NCI-H524 (cell line): ENCODE data around the gene CIBAR2.
A peak's percentile ranks its signal among the peaks of the same experiment; 100 is the strongest.

Experiments used
- DNase-seq, 2 experiments: peaks; one replicate each; lab custom pipeline; 2025; lab: John Stamatoyannopoulos, UW

CIBAR2 gene

DNA sequence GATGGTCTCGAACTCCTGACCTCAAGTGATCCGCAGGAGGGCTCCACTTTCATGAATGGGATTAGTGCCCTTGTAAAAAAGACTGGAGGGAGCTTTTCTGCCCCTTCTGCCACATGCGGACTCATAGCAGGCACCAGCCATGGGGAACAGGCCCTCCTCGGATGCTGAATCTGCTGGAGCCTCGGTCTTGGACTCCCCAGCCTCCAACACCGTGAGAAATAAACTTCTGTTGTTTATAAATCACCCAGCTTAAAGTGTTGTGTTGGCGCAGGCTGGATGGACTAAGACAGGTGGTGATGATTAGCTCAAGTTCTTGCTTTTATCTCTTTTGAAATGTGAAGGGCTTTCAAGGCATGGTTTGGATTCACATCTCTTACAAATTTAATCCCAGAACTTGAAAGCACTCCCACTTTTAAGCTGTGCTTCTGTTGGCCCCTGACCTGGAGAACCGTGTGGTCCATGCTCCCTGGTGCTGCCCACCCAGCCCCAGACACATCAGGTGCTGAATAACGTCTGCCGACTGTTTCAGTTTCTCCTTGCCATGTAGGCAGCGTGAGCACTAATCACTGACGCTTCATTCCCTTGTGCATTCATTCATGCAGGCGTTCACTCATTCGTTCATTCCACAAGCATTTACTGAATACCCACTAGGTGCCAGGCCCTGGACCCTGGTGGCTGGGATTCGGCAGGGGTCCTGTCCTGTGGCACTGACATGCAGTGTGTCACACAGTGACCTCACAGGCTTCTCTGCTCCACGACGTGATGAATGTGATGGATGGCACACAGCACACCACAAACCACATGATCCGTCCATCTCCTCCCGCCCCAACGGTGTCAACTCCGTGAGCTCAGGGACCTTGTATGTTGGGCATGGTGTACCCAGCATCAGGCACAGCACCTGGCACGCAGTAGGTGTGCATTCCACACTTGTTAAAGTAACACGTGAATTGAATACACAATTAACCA is 8.9 kb downstream of the CIBAR2 start:
- DNase-seq = peak; percentile 89 to 93

DNA sequence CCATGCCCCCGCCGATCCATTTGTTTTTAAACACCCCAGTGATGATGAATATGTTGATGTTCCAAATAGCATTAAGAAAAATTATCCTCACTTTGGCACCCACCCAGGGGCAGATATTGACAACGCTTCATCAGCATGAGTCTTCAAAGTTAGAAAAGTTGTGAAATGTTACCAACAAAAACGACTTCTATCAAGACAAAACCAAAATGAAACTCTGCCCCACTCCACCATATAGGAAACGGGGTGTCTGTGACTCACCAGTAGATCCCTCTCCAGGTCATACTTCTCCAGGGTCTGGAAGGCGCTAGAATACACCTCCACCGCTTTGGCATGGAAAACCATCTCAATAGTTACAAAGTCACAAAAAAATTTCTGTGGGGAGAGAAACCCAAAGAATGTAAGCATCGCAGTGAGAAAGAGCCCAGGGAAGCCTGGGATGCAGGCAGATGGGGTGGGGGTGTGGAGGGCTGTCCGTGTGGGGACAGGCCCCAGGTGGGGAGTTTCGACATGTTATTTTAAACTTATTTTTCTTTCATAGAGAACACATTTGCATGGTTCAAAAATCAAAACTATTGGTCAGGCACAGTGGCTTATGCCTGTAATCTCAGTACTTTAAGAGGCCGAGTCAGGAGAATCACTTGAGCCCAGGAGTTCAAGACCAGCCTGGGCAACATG is 10.2 kb downstream of the CIBAR2 start:
- no peak for DNase-seq

DNA sequence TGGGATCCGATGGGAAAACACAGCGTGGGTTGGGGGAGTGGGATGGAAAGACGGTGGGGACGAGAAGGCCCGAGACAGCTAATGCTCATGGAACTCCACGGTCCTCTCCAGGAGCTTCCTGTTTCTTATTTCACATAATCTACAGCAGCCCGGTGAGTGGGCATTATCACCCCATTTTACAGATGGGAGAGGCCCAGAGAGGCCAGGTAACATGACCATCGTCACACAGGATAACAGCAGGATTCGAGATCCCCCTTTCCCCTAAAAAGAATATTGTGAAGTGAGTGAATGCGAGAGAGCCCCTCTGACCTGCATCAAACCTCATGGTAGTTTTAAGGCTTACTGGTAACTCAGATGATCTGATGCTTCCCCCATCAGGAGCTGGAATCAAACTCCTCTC is 12.0 kb downstream of the CIBAR2 start:
- no peak for DNase-seq

DNA sequence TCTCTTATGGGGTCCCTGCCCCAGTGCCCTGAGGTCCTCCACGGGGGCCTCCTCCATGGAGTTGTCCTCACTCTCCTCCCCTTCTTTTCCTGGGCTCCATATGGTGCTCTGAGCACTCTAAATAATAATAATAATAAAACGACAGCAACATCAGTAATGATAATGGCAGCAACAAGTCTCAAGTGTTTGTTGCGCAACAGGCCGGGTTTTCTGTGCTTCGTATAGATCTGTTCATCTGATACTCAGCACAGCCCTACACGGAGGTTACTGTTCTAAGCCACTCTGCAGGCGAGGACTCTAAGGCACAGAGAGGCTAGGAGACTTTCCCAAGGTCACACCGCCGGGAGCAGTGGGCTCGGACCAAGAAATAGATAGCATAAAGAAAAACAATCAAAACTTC is 13.7 kb downstream of the CIBAR2 start:
- DNase-seq = no peak

DNA sequence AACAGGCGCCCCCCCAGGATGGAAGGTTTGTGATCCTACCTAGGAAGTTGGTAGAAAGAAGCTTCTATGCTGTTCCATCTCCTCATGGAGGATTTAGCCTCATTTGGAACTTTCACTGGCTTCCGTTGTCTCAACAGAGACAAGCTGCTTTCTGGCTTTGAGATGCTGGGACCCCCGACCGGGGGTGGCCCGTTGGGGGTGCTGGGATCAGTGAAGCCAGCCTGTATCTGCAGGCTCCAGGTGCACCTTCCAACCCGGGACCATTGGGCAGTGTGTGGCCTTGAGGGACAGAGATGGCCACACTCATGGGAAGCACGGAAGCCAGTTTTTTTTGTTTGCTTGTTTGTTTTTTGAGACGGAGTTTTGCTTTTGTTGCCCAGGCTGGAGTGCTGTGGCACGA is 15.4 kb downstream of the CIBAR2 start:
- no peak for DNase-seq

DNA sequence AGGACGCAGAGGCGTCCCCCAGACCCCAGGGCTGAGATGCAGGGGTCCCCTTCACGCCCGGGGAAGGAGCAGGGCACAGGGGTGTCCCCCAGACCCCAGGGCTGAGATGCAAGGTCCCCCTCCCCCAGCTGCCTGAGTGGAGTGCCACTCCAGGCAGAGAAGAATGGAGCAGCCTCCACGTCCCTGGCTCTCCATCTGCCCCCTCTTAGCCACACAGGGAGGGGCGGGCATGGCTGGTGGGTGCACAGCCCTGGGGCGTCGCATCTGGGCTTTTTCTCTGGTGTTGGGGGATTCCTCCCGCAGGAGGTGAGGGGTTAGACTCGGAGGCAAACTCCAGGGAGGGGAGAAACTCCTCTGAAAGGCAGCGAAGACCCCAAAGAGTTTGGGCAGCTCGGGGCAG is 17.5 kb downstream of the CIBAR2 start:
- DNase-seq = peak; percentile 83 to 87

DNA sequence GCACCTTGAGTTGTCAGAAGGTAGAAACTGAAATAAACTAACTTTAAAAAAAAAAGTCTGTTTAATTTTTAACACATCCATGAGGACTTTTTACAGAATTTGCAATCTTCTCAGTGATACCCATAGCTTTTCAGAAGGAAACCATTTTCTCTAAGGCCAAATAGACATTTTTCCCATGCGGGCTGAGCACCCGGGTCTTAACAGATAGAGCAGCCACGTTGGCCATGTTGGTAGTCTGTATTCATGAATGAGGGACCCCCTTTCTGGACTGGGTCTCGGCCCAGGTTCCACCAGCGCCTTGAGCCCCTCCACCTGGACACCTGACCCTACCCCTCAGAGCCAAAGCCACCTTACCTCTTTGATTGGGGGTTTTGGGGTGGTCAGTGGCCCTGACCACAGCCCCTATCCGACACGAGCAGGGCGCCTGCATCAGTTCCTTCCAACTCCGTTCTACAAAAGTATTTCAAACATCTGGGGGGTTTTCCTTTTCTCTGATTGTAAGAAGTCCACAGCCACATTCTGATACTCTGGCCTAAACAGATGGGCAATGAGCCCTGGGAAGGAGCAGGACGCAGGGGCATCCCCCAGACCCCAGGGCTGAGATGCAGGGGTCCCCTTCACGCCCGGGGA is 18.0 kb downstream of the CIBAR2 start:
- peak in 1 of 2 experiments; percentile 51 for DNase-seq

DNA sequence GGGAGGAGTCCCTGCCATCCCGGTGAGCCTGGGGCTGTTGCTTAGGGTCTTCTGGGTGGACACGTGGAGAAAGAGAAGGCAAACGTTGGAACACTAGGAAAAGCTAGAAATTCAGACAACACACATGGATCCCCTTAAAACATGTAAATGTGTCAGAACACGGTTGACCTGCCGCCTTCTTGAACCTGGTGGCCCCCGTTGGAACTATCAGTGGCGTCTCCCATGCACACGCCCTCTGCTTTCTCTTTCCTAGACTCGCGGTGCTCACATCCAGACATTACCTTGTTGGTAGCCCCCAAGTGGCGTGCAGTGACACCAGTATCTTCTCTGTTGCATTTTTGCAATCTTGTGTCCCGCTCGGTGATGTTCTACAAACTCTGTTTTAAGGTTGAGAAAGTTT is 18.6 kb downstream of the CIBAR2 start:
- DNase-seq = no peak

DNA sequence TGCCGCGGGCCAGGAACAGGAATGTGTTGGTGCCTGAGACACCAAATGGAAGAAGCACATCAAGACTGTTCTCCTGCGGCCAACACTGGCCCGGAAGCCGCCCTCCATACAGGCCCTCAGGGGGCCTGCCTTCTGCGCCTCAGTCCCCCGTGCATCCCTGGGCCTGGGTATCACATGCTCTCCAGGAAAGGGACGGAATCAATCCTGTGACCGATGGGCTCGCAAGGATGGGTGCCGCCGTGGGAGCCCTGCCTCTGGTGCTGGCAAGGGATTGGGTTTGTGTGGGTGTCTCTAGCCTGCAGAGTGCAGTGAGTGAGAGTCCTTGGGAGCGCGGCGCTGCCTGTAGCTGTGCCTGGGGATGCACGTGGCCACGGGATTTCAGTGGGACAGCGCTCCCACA is 19.4 kb downstream of the CIBAR2 start:
- DNase-seq = no peak

DNA sequence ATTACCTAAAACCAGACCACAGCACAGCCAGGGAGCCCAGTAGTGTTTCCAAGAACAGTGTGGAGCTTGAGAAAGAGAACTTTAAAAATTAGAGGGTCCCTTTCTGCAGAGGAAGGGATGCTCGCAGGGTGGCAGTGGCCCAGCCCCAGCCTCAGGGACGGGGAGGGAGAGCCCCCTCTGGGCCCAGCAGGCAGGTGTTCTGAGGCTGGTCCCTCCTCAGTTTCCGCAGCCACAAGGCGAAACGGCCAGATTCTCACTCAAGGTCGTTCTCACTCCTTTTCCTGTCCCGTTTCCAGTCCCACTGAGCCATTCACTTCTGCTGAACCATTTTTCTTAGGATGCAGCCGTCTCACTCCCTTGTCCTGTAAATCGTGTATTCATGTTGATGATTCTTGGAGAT is 20.0 kb downstream of the CIBAR2 start:
- DNase-seq = no peak

DNA sequence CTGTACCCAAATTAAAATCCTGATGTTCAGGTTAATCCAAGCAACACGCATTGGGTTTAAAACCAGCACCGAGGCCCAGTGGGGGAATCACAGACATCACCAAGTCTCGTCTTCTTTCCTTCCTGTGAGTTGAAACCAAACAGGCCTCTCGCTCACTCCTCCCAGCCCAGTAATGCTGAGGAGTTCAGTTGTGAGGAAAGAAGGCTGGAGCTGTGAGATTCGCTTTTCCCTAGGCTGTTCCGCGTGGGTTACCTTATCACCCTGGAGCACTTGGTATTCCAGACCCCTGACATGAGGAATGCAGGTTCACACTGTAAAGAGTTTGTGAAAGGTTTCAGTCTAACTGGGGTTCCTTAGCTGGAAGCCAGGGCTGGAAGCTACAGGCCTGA is 20.8 kb downstream of the CIBAR2 start:
- DNase-seq = no peak

DNA sequence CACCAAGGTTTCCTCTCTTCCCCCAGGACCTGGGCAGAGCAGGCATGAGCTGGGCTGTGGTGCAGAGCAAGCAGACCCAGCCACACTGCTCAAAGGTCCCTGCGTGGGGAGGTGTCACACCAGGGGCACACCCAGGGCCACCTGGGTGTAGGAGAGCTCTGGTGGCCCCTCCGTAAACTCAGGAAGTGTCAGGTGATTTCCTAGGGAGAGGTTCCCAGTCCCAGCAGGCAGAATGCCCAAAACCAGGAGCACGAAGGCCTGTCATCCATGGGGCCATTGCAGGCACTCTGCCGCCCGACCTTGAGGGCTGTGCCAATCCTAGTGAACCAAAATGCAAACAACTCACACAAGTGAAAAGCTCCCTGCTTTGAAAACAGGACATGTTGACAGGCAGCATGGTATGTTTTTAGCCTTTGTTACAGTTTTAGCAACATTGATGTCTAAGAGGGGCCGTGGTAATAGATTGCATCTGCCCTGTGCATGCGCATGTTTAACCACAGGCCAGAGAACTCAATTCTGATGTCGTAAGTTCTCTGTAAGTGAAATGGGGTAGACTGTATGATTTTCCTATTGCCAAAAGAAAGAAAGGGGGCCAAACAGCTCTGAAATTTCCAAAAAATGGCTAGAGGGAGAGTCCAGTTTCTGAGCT is 21.3 kb downstream of the CIBAR2 start:
- DNase-seq = no peak

DNA sequence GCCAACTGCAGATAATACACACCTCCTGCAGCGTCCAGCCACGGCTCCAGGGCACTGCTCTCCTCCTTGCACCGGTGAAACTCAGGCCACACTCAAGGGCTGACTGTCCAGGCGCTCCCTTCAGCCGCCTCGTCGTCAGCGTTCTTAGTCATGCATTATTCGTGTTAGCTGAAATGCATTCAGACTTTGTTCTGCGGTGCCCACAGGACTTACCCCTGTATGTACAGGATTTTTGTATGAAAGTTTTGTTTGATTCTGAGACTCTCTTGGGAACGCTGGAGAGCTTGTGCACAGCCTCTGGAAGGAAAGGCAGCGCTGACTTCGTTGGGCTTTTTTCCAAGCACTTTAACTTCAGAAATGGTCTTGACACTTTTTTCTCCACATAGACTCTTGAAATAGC is 22.1 kb downstream of the CIBAR2 start:
- no peak for DNase-seq

DNA sequence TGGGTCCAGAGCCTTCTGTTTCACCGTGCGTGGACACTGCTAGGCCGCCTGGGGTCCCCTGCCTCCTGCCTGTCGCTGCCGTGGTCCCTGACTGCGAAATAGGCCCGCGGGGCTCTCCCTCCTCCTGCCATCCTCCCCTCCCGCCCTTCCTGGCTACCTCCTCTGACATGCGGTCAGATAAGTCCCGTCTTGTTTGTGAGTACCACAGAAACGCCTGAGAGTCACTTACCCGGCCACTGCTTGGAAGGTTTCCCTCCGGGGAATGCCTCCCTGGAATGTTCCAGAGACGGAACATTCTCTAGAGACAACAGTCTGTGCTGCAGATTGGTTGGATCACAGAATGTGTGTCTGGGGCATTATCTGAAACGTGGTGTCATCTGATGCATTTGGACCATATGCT is 22.7 kb downstream of the CIBAR2 start:
- DNase-seq = peak in 1 of 2 experiments; percentile 40

DNA sequence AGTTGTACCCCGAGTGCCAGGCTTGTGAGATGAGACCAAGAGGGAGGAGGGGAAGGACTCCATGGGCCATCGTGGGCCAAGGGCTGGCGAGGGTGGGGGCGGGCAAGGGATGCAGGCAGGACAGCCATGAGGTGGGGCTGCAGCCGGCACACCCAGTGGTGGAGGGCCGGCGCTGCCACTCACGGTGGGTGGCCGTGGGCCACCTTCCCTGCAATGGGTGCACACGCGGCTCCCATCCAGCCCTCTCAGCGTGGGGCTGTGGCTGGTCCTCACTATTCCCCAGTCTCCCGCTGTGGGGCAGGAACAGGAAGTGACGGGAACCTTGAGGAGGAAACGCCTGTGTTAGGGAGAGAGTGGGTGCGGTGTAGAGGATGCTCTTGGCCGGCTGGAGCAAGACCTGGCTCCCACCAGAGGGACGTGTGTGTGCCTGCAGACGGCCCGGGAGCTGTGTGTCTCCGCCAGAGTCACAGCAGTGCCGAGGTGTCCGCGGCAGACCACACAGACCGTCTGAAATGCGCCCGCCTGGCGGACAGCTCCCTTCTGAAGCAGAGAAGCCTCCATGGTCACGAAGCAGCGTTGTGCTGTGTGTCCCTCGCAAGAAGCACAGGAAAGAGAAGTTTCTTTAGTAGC is 23.6 kb downstream of the CIBAR2 start:
- DNase-seq = no peak

DNA sequence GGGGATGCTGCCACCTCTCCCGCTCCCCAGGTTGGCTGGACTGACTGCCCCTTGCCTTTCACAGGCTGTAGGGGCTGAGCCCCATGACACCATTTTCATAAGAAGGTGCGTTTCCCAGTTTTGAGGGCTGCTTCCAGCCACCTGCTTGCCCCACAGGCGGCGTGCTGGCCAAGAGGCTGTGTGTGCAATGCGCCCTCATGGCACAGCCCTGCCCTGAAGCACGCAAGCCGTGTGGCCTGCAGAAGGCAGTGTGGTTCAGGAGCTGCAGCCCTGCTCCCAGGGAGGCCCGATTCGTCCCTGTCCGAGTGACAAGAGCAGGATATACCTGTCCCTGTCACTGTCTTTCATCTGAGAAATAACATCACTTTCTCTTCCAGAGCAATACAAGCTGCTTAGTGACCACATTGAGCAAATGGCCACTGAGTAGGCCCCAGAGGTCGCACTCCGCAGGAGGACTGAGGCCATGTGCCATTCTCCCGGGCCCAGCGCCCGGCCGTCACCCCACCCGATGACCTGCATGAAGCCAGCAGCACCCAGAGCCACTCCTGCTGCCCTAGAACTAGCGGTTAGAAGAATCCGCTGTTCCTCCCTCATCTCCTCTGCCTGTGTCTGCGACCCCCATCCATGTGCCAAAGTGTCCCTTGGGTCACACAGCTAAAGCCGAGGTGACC is 24.2 kb downstream of the CIBAR2 start:
- DNase-seq = peak; percentile 29 to 71

DNA sequence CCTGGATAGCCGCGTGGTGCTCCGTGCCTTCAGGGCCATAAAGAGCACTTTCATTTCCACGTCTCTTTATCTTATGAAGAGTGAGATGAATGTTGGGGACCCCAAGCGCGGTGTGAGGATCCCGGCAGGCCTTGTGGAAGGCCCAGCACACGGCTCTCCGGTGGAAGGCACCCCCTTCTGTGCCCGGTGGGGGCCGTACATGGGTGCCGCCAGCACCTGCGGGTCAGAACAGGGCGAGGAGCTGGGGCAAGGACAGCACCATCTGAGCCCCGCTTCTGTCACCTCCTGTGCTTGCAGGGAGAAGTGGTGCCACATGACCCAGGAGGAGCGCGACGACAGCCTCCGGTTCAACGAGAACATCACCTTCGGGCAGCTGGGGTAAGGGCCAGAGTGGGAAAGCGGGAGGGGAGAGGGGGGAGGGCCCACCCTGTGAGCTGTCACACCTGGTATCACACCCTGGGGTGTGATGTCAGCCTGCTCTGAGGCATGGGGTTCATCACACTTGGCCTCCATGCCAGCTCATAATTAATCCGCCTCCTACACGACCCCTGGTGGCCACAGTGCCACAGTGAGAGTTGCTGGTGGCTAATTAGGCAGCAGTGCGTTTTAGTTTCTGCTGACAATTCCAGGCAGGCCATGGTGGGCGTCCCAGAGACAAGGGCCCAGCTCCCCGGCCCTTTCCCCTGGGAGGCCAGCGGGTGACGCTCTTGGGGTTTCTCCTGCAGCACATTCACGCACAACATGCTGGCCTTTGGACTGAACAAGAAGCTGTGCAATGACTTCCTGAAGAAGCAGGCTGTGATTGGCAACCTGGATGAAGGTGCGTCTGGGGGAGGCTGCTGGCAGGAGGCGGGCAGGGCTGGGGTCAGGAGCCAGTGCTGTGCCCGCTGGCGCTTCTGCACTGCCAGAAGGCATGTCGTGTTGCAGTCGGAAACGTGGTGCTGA is 25.7 kb downstream of the CIBAR2 start:
- DNase-seq = peak; percentile 95 to 96

DNA sequence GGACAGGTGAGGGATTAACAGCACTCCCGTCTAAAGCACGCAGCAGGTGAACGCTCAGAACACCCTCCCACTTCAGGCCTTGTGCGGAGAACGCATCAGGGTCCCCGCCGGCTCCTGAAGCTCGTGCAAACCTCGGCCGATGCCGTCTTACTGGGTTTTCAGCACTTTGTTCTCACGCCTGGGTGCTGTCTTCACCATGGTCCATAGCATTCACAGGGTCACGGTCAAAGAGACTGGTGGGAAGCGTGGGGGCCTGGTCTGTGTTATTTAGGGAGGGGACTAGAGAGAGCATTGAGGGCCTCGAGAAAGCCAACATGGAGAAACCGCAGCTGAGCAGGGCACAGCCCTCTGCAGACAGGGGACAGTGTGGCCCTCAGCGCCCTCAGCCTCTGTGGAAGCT is 26.6 kb downstream of the CIBAR2 start:
- no peak for DNase-seq

DNA sequence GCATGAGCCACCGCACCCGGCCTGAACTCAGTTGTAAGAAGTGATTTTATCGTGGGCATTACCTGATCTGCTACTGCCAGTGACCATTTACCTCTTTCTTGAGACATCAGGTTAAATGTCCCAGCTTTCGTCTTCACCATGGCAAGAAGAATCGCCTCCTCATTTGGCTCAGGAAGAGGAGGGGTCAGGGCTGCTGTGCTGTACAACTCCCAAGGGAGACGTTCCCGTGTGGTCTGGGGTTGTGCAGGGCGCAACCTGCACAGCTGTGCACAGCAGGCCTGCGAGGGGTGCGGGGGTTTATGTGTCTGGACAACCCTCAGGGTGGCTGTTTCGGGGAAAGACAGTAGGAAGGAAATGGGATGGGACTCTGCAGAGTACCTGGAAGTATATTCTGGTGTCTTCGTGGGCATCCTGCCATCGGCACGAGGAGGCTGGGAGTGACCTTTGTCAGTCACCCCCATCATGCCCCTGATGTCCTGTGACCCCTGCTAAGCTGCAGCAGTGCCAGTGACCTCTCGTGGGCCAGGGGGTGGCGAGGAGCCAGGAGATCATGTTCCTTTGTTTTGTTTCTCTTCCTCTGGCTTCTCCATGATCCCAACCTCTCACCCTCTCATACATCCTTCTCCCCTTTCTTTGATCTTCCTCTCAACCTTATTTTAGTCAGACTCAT is 27.3 kb downstream of the CIBAR2 start:
- no peak for DNase-seq
